Fibroblast of lung (primary cell): ENCODE results near the gene STX11. TPM values are rescaled to one million over a fixed set of nuclear protein-coding genes. Genes with fewer than 3 reads are reported as not detected.
A peak's percentile ranks its signal among the peaks of the same experiment; 100 is the strongest.
"Not testable (repeated sequence)": the region's sequence is repeated elsewhere in the genome, so short reads cannot be mapped to it uniquely, and the experiment has no call there.

ENCODE experiments used
- DNase-seq, 2 donors: peaks; one replicate each; pipeline versions ENCODE4 v3.0.0 to v3.0.0-alpha.2; 2010; ENCODE audit warnings: low read depth in 2 of 2
- H2AFZ ChIP-seq: 2 replicates; pipeline ENCODE4 v1.5.1; 2012; ENCODE audit warnings: low read length, control low read depth, inconsistent platforms
- H3K27ac ChIP-seq: 2 replicates; pipeline ENCODE4 v1.5.1; 2011; ENCODE audit warnings: low read length, control low read depth; ENCODE audit not compliant: insufficient read depth
- H3K27me3 ChIP-seq: 2 replicates; pipeline ENCODE4 v1.5.1; 2011; ENCODE audit warnings: mild to moderate bottlenecking, low read length; ENCODE audit not compliant: control insufficient read depth, insufficient read depth
- H3K36me3 ChIP-seq: 2 replicates; pipeline ENCODE4 v1.5.1; 2011; ENCODE audit warnings: low read length; ENCODE audit not compliant: control insufficient read depth, insufficient read depth
- H3K4me1 ChIP-seq: 2 replicates; pipeline ENCODE4 v1.5.1; 2011; ENCODE audit warnings: low read length; ENCODE audit not compliant: control insufficient read depth, insufficient read depth; ENCODE audit errors: extremely low read depth
- H3K4me2 ChIP-seq: 2 replicates; pipeline ENCODE4 v1.5.1; 2011; ENCODE audit warnings: low read length, control low read depth; ENCODE audit not compliant: insufficient read depth; ENCODE audit errors: extremely low read depth
- H3K4me3 ChIP-seq, 4 experiments: fragments of 200-600 bp in 1 of 4; sonication (generic) in 1 of 4; replicated peaks in 1 of 4; 2 replicates each; pipeline ENCODE4 v1.5.1; 2011 to 2016; ENCODE audit warnings: low read length in 4 of 4, low read depth in 3 of 4, mild to moderate bottlenecking in 3 of 4, control low read depth in 2 of 4, inconsistent platforms in 1 of 4, mixed read lengths in 1 of 4; ENCODE audit not compliant: insufficient read depth in 1 of 4; ENCODE audit errors: control extremely low read depth in 1 of 4
- H3K79me2 ChIP-seq: 2 replicates; pipeline ENCODE4 v1.5.1; 2012; ENCODE audit warnings: mild to moderate bottlenecking, low read length, inconsistent platforms; ENCODE audit not compliant: control insufficient read depth, insufficient read depth
- H3K9ac ChIP-seq: 2 replicates; pipeline ENCODE4 v1.5.1; 2011; ENCODE audit warnings: mild to moderate bottlenecking, low read length, control low read depth; ENCODE audit not compliant: insufficient read depth
- H3K9me3 ChIP-seq: 2 replicates; pipeline ENCODE4 v1.5.1; 2012; ENCODE audit warnings: low read depth, low read length; ENCODE audit not compliant: control insufficient read depth, insufficient read depth
- H4K20me1 ChIP-seq: 2 replicates; pipeline ENCODE4 v1.5.1; 2011; ENCODE audit warnings: low read length; ENCODE audit not compliant: control insufficient read depth, insufficient read depth; ENCODE audit errors: extremely low read depth
- EZH2 ChIP-seq: IDR thresholded peaks from 2 replicates; pipeline ENCODE4 v1.5.1; 2012; ENCODE audit warnings: low read length, control low read depth, mild to moderate bottlenecking; ENCODE audit errors: missing control alignments
- polyA plus RNA-seq, 2 donors: library from polyadenylated mRNA; depleted of rRNA in 1 of 2; stranded (reverse) in 1 of 2; unstranded in 1 of 2; fragments of >200 nt; gene quantifications; 2 replicates each; pipeline ENCODE4 v1.2.1, GENCODE V29; 2011 to 2012; ENCODE audit warnings: missing spikeins in 1 of 2
- total RNA-seq: library from RNA; depleted of rRNA; stranded (reverse); fragments of >200 nt; gene quantifications from 2 replicates; pipeline ENCODE4 v1.2.1, GENCODE V29; 2014
- TF ChIP-seq, protein P1 (sequence below), 2 donors: IDR thresholded peaks in 1 of 2; conservative IDR thresholded peaks in 1 of 2; 1 replicate in 1 of 2; 2 replicates in 1 of 2; pipeline ENCODE4 v1.5.1; 2011 to 2012; ENCODE audit warnings: low read length in 2 of 2, control low read depth in 1 of 2, inconsistent platforms in 1 of 2, low read depth in 1 of 2, mild to moderate bottlenecking in 1 of 2

STX11 gene
- total and polyA plus RNA-seq, 2 donors (not counting 1 experiment from before 2014, with no cell fraction given), result 0.33 to 6.6 TPM

DNA sequence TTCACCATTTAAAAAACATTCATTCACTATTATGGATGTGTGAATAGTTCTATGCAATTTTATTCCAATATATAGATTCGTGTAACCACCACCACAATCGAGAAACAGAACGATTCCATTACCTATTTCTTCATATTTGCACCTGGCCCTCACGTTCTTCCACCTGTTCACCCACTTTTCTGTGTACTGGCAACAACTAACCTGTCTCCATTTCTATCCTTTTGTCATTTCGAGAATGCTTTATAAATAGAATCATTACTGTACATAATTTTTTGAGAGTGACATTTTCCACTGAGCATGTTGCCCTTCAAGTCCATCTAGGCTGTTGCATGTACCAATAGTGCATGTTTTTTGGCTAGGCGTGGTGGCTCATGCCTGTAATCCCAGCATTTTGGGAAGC, 23.2 kb upstream of the STX11 start:
- Histone ChIP-seq H3K27ac (no peak overlapping the region), H3K4me3 (no peak overlapping the region), H3K9me3 (no peaks in the 10 kb centered on the region), H3K9ac (no peak overlapping the region), H3K4me2 (no peak overlapping the region), H2AFZ (no peak overlapping the region), H3K79me2 (no peaks in the 10 kb centered on the region), H3K36me3 (no peaks in the 10 kb centered on the region), H3K4me1 (peaks cover 2% of the 10 kb centered on the region), H4K20me1 (no peaks in the 10 kb centered on the region), H3K27me3 (no peaks in the 10 kb centered on the region)
- no peak for DNase-seq
- no peak for TF ChIP-seq EZH2
- TF ChIP-seq, protein P1, sequence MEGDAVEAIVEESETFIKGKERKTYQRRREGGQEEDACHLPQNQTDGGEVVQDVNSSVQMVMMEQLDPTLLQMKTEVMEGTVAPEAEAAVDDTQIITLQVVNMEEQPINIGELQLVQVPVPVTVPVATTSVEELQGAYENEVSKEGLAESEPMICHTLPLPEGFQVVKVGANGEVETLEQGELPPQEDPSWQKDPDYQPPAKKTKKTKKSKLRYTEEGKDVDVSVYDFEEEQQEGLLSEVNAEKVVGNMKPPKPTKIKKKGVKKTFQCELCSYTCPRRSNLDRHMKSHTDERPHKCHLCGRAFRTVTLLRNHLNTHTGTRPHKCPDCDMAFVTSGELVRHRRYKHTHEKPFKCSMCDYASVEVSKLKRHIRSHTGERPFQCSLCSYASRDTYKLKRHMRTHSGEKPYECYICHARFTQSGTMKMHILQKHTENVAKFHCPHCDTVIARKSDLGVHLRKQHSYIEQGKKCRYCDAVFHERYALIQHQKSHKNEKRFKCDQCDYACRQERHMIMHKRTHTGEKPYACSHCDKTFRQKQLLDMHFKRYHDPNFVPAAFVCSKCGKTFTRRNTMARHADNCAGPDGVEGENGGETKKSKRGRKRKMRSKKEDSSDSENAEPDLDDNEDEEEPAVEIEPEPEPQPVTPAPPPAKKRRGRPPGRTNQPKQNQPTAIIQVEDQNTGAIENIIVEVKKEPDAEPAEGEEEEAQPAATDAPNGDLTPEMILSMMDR (conservative IDR thresholded peaks at IDR 0.05 in 1 of 2, IDR thresholded peaks at IDR 0.05 in 1 of 2; ENCODE audit: low read depth in 1 of 2, low read length in 2 of 2), result no peak

DNA sequence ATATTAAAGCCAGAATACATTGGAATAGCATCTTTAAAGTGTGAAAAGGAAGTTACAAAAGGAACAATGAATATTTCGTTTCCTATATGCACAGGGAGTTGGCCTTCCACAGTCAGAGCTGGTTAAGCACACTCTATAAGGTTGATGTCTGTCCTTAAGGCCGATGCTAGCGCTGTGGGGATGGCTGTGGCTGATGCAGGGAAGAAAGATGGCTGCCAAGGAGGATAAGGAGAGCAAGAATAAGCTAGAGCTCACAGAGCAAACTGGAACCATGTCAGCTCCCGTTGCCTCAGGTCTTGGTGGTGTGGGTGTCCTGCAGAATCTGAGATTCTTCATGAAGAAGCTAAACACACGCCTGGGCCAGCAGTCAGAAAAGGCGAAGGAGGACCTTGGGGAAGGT, 20.8 kb upstream of the STX11 start:
- H3K4me3 ChIP-seq, result no peak overlapping the region
- H3K4me2 ChIP-seq, result no peak overlapping the region
- no peak for DNase-seq
- H3K9ac ChIP-seq, result no peak overlapping the region
- H2AFZ ChIP-seq, result no peak overlapping the region
- no peaks in the 10 kb centered on the region for H3K27me3 ChIP-seq
- peaks cover 2% of the 10 kb centered on the region for H3K4me1 ChIP-seq
- H3K27ac ChIP-seq, result no peak overlapping the region
- H3K36me3 ChIP-seq, result no peaks in the 10 kb centered on the region
- H3K9me3 ChIP-seq, result no peaks in the 10 kb centered on the region
- H4K20me1 ChIP-seq, result no peaks in the 10 kb centered on the region
- no peaks in the 10 kb centered on the region for H3K79me2 ChIP-seq
- no peak for TF ChIP-seq EZH2
- TF ChIP-seq, protein P1 (conservative IDR thresholded peaks at IDR 0.05 in 1 of 2, IDR thresholded peaks at IDR 0.05 in 1 of 2; ENCODE audit: low read depth in 1 of 2, low read length in 2 of 2), result no peak

DNA sequence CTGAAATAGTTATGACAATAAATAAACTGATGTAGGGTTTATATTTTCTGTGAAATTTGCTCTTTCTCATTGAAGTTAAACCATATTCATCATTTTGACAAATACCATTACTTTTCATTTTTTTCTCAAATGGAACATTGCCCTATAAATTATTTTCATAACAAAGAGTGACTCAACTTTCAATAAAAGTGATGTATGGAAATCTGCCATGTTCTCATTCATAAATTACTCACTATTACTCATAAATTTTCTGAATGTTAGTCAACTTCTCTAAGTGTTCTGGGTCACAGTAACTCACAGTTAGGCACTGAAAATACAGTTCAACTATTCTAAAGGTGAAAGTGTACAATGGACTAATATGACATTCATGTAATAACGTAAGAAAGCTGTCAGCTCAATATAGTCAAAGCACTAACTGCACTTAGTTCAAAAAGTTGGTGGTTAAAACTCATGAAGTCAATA, 19.0 kb upstream of the STX11 start:
- no peaks in the 10 kb centered on the region for H4K20me1 ChIP-seq
- peaks cover 2% of the 10 kb centered on the region for H3K4me1 ChIP-seq
- H3K79me2 ChIP-seq, result no peaks in the 10 kb centered on the region
- no peaks in the 10 kb centered on the region for H3K27me3 ChIP-seq
- H3K9me3 ChIP-seq, result no peaks in the 10 kb centered on the region
- no peak overlapping the region for H3K27ac ChIP-seq
- H2AFZ ChIP-seq, result no peak overlapping the region
- no peak overlapping the region for H3K4me3 ChIP-seq
- no peak overlapping the region for H3K9ac ChIP-seq
- TF ChIP-seq EZH2, result no peak
- TF ChIP-seq, protein P1 (conservative IDR thresholded peaks at IDR 0.05 in 1 of 2, IDR thresholded peaks at IDR 0.05 in 1 of 2; ENCODE audit: low read depth in 1 of 2, low read length in 2 of 2), result no peak
- H3K36me3 ChIP-seq, result no peaks in the 10 kb centered on the region
- peak; percentile 75 to 77 for DNase-seq
- H3K4me2 ChIP-seq, result no peak overlapping the region

DNA sequence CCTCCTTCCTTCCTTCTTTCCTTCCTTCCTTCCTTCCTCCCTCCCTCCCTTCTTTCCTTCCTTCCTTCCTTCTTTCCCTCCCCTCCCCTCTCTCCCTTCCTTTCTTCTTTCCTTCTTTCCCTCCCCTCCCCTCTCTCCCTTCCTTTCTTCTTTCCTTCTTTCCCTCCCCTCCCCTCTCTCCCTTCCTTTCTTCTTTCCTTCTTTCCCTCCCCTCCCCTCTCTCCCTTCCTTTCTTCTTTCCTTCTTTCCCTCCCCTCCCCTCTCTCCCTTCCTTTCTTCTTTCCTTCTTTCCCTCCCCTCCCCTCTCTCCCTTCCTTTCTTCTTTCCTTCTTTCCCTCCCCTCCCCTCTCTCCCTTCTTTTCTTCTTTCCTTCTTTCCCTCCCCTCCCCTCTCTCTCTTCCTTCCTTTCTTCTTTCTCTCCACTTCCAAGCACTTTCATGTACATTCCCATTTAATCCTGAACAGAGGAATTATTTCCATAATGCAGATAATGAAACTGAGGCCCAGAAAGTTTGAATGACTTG, 18.1 kb upstream of the STX11 start:
- not testable (repeated sequence) for DNase-seq, H4K20me1 ChIP-seq, H3K27me3 ChIP-seq, H3K4me1 ChIP-seq, H3K4me3 ChIP-seq, H3K36me3 ChIP-seq, H3K27ac ChIP-seq, H3K4me2 ChIP-seq, H3K79me2 ChIP-seq, H3K9me3 ChIP-seq, H2AFZ ChIP-seq, H3K9ac ChIP-seq
